NT2/D1 (cell line): ENCODE data around the gene TTLL7.

Experiments
- DNase-seq: peaks from one replicate; pipeline ENCODE4 v3.0.0-alpha.2; 2011; ENCODE audit warnings: low read depth, low spot score
- H3K27me3 ChIP-seq: 2 replicates; pipeline ENCODE4 v1.6.0; 2011; ENCODE audit warnings: mild to moderate bottlenecking; ENCODE audit not compliant: insufficient read length, insufficient read depth
- H3K36me3 ChIP-seq: 2 replicates; pipeline ENCODE4 v1.6.1; 2011; ENCODE audit warnings: mild to moderate bottlenecking, low read length, mixed read lengths; ENCODE audit not compliant: insufficient read depth, insufficient read length
- H3K4me1 ChIP-seq: 2 replicates; pipeline ENCODE4 v1.5.1; 2011; ENCODE audit not compliant: insufficient read depth, insufficient read length
- H3K4me3 ChIP-seq: 2 replicates; pipeline ENCODE4 v1.5.1; 2011; ENCODE audit warnings: low read depth; ENCODE audit not compliant: insufficient read length
- H3K9ac ChIP-seq: 2 replicates; pipeline ENCODE4 v1.6.0; 2011; ENCODE audit warnings: low read depth; ENCODE audit not compliant: insufficient read length
- H3K9me3 ChIP-seq: 2 replicates; pipeline ENCODE4 v1.5.1; 2011; ENCODE audit warnings: mild to moderate bottlenecking, low read length; ENCODE audit not compliant: insufficient read depth
- SUZ12 ChIP-seq: IDR thresholded peaks from 2 replicates; pipeline ENCODE4 v1.6.1; 2011; ENCODE audit not compliant: insufficient read length, insufficient read depth; ENCODE audit errors: extremely low read depth
- YY1 ChIP-seq: IDR thresholded peaks from 2 replicates; pipeline ENCODE4 v1.6.1; 2011; ENCODE audit not compliant: insufficient read length, insufficient read depth
- ZNF274 ChIP-seq: IDR thresholded peaks from 2 replicates; pipeline ENCODE4 v1.6.1; 2011; ENCODE audit warnings: mild to moderate bottlenecking, low read depth, low read length

TTLL7 gene

DNA sequence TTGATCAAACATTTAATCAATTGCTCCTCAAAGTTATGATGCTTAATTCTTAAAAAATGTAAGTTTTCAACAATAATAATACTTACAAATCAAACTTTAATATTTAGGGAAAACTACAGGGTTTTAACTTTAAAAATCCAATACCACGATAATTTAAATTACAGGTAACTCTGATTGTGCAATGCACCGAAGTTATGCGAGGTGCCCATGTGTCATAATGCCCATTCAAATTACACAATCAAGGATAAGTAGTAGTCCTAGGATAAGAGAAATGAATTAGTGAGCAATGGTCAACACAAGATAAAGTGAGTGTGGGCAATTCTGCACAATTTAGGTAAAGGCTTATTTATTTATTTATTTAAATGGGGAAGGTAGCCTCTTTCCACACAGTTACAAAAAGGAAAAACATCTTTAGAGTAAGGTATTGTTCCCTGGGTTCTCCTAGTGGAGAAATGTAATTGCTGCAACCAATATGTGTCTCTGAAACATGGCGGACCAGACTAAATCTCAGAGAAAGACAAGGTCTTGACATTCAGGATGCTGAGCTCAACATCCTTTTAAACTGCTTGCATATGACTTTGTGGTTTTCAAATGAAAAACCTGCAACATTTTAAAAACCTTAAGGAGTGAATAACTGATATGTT lies 164.2 kb downstream of the TTLL7 start:
- no peak for DNase-seq
- no peak overlapping the region for H3K9ac ChIP-seq
- no peaks in the 10 kb centered on the region for H3K4me1 ChIP-seq
- H3K27me3 ChIP-seq, result no peaks in the 10 kb centered on the region
- no peaks in the 10 kb centered on the region for H3K36me3 ChIP-seq
- no peaks in the 10 kb centered on the region for H3K9me3 ChIP-seq
- TF ChIP-seq SUZ12 (no peak), ZNF274 (no peak), YY1 (no peak)
- H3K4me3 ChIP-seq, result no peak overlapping the region

DNA sequence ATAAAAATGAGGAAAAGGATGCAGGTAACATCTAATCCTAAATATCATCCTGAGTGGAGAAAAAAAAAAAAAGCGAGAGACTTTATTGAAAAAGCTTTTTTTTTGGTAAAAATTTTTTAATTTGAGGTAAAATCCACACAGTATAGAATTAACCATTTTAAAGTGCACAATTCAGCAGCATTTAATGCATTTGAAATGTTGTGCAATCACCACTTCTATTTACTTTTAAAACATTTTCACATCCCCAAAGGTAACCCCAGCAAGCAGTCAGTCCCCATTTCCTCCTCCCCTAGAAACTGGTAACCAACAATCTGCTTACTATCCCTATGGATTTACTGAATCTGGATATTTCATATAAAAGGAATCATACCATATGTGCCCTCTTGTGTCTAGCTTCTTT lies 166.7 kb downstream of the TTLL7 start:
- Histone ChIP-seq H3K9ac (no peak overlapping the region), H3K4me1 (no peaks in the 10 kb centered on the region), H3K27me3 (no peaks in the 10 kb centered on the region), H3K36me3 (no peaks in the 10 kb centered on the region), H3K9me3 (no peaks in the 10 kb centered on the region), H3K4me3 (no peak overlapping the region)
- no peak for DNase-seq
- TF ChIP-seq YY1 (no peak), ZNF274 (no peak), SUZ12 (no peak)

DNA sequence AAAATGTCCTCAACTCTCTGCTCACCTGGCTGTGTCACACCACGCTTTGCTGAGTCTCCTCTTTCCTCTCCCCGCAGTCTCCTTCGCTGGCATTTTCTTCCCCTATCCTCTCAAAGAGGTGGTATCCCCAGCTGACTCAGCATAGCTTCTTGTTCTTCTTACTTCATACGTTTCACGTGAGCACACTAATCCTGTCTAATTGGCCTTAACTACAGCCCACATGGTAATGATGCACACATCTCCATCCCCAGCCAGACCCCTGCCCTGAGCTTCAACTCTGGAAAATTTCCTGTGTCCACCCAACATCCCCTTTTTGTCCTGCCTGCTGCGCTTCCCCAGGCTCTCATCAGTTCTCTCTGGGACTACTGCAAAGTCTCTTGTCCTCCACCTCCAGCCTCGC lies 169.8 kb downstream of the TTLL7 start:
- Histone ChIP-seq H3K4me1 (no peaks in the 10 kb centered on the region), H3K27me3 (no peaks in the 10 kb centered on the region), H3K9me3 (no peaks in the 10 kb centered on the region), H3K4me3 (no peak overlapping the region), H3K9ac (no peak overlapping the region), H3K36me3 (no peaks in the 10 kb centered on the region)
- DNase-seq, result no peak
- TF ChIP-seq ZNF274 (no peak), YY1 (no peak), SUZ12 (no peak)

DNA sequence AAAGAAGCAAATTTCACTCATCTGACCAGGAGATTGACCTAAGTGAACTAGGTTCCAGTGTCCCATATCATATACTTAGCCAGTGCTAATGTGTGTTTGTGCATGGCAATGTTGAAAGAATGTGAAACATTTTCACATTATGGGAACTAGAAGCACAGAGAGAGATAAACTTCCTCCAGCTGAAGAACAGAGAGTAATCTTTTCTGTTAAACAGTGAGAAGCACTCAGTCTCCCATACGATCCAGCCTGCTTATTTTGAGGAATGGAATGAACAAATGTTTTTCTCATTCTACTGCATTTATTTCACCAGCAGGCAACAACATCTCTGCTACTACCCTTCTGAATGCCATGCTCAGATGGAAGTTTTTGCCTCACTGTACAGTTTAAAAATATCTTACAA lies 170.5 kb downstream of the TTLL7 start:
- Histone ChIP-seq H3K9ac (no peak overlapping the region), H3K4me3 (no peak overlapping the region), H3K27me3 (no peaks in the 10 kb centered on the region), H3K36me3 (no peaks in the 10 kb centered on the region), H3K9me3 (no peaks in the 10 kb centered on the region), H3K4me1 (no peaks in the 10 kb centered on the region)
- no peak for DNase-seq
- TF ChIP-seq YY1 (no peak), SUZ12 (no peak), ZNF274 (no peak)

GRCh38 chr1:83827741-83828140 lies 171.2 kb downstream of the TTLL7 start:
- no peak overlapping the region for H3K9ac ChIP-seq
- no peaks in the 10 kb centered on the region for H3K4me1 ChIP-seq
- H3K27me3 ChIP-seq, result no peaks in the 10 kb centered on the region
- TF ChIP-seq ZNF274, result no peak
- TF ChIP-seq YY1, result no peak
- no peak for TF ChIP-seq SUZ12
- no peak for DNase-seq
- H3K4me3 ChIP-seq, result no peak overlapping the region
- H3K9me3 ChIP-seq, result no peaks in the 10 kb centered on the region
- no peaks in the 10 kb centered on the region for H3K36me3 ChIP-seq

DNA sequence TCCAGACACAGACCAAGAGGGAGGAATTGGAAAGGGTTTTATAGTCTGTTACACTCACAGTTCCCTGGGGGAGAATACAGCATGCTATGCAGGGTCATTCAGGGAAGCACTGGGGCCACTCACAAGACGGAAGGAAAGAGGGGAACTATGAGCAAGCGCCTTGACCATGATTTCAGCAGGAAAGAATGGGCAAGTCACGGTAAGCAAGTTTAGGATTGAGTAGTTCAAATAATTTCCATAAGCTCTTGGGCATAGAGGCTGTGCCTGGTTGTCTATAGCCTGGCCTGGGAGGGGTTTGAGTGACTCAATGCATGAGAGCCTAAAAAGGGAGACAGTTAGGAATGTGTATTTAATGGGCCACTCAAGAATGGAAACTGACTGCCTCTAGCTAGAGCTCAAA lies 176.7 kb downstream of the TTLL7 start:
- Histone ChIP-seq H3K4me1 (no peaks in the 10 kb centered on the region), H3K9ac (no peak overlapping the region), H3K9me3 (0 out of 2 replicates have a peak, but pooled peaks cover 6% of the 10 kb centered on the region), H3K4me3 (no peak overlapping the region), H3K36me3 (no peaks in the 10 kb centered on the region), H3K27me3 (no peaks in the 10 kb centered on the region)
- TF ChIP-seq SUZ12, result no peak
- no peak for DNase-seq

DNA sequence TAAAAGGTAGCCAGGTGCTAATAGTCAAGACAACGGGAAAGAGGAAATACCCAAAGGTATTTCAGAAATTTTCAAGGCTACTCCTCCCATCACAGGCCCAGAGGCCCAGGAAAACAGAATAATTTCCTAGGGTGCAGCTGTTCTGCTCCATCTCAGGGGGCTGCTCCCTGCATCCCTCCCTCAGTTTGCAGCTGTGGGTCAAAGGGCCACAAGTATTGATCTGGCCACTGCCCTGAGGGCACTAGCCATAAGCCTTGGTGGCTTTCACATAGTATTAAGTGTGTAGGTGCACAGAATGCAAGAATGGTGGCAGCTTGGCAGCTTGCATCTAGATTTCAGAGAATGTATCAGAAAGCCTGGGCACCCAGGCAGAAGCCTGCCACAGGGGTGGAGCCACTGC lies 179.5 kb downstream of the TTLL7 start:
- 0 out of 2 replicates have a peak, but pooled peaks cover 6% of the 10 kb centered on the region for H3K9me3 ChIP-seq
- H3K4me3 ChIP-seq, result no peak overlapping the region
- H3K9ac ChIP-seq, result no peak overlapping the region
- no peaks in the 10 kb centered on the region for H3K4me1 ChIP-seq
- no peaks in the 10 kb centered on the region for H3K27me3 ChIP-seq
- DNase-seq, result no peak
- TF ChIP-seq YY1 (no peak), SUZ12 (no peak), ZNF274 (no peak)
- H3K36me3 ChIP-seq, result no peaks in the 10 kb centered on the region

DNA sequence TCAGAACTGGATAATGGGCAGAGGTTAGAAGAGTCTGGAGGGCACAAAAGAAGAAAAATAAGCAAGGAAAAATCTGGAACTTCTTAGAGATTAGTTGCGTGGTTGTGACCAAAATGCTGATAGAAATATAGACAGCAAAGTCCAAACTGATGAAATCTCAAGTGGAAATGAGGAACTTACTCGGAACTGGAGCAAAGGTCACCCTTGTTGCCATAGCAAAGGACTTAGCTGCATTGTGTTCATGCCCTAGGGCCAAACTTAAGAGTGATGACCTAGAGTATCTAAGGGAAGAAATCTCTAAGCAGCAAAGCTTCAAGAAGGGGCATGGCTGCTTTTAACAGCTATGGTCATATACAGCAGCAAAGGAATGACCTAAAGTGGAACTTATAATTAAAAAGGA lies 180.0 kb downstream of the TTLL7 start:
- Histone ChIP-seq H3K4me3 (no peak overlapping the region), H3K36me3 (no peaks in the 10 kb centered on the region), H3K4me1 (no peaks in the 10 kb centered on the region), H3K27me3 (no peaks in the 10 kb centered on the region), H3K9me3 (0 out of 2 replicates have a peak, but pooled peaks cover 6% of the 10 kb centered on the region), H3K9ac (no peak overlapping the region)
- DNase-seq, result no peak
- TF ChIP-seq YY1 (no peak), SUZ12 (no peak)
